Measurements from ENCODE around the gene ASS1.

The ASS1 gene

DNA sequence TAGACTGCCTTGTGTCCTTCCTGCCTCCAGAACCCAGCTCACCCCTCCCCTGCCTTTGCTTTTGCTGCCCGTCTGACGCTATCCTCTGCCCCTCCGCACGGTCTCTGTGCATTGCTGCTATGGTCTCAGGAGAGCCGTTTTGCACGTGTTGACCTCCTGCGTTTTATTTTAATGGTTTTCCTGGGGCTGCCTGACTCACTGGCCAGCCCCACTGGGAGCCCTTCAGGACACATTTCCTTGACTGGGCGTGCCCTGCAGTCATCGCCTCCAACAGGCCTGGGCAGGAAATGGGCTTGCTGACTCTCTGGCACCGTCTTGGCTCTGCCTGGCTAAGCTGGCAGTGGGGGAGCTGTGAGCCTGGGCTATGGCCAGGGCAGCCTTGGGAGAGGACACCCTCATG is 17.9 kb upstream of the ASS1 start:
- H3K4me3 ChIP-seq (ENCODE audit: insufficient read depth in 1 of 2, low read depth in 1 of 2, low read length in 2 of 2) = no peak overlapping the region
- H2AFZ ChIP-seq (ENCODE audit: low read depth, low read length) = no peak overlapping the region
- no peak overlapping the region for H2BK12ac ChIP-seq (ENCODE audit: low read length in 2 of 2)
- H2BK15ac ChIP-seq (ENCODE audit: low read depth, poor library complexity, severe bottlenecking) = no peak overlapping the region
- peak overlapping the region; percentile 79 for H4K8ac ChIP-seq (ENCODE audit: low read length)
- no peak overlapping the region for H3K14ac ChIP-seq (ENCODE audit: low read length in 2 of 2)
- no peak overlapping the region for H3K4ac ChIP-seq (ENCODE audit: low read depth in 1 of 2, low read length in 2 of 2)
- peaks cover 3% of the 10 kb centered on the region for H3K9me3 ChIP-seq (ENCODE audit: control insufficient read depth, low read length)
- no peaks in the 10 kb centered on the region for H3K36me3 ChIP-seq (ENCODE audit: control insufficient read depth in 1 of 2, insufficient read depth in 2 of 2, low read depth in 1 of 2, low read length in 2 of 2)
- WGBS = 5% methylated on average over 10 of the region's 10 CpGs
- H3K27me3 ChIP-seq (ENCODE audit: control insufficient read depth in 1 of 2, insufficient read depth in 1 of 2, low read length in 2 of 2) = peaks cover 0 to 36% of the 10 kb centered on the region in 2 experiments
- H3K18ac ChIP-seq (ENCODE audit: low read depth in 1 of 2, low read length in 2 of 2) = peak overlapping the region; percentile 16 to 52
- no peak overlapping the region for H2BK5ac ChIP-seq (ENCODE audit: low read depth, low read length, poor library complexity, severe bottlenecking)
- no peak overlapping the region for H2BK120ac ChIP-seq (ENCODE audit: low read depth, low read length)
- H3K79me1 ChIP-seq (replicated peaks; ENCODE audit: low read length, poor library complexity, severe bottlenecking) = no peaks in the 10 kb centered on the region
- H4K91ac ChIP-seq (ENCODE audit: low read length) = peak overlapping the region; percentile 79
- H2AK5ac ChIP-seq (ENCODE audit: low read length, severe bottlenecking) = no peak overlapping the region
- H3K4me2 ChIP-seq (ENCODE audit: low read length, poor library complexity, severe bottlenecking) = no peak overlapping the region
- no peak overlapping the region for H3K23ac ChIP-seq (ENCODE audit: low read length in 2 of 2)
- H3K4me1 ChIP-seq (ENCODE audit: control insufficient read depth, insufficient read depth, low read depth, low read length) = peaks cover 38% of the 10 kb centered on the region
- H3K9ac ChIP-seq (ENCODE audit: low read length) = no peak overlapping the region
- DNase-seq = peak; percentile 81
- H3K27ac ChIP-seq (ENCODE audit: low read length, poor library complexity, severe bottlenecking) = peak overlapping the region; percentile 2

DNA sequence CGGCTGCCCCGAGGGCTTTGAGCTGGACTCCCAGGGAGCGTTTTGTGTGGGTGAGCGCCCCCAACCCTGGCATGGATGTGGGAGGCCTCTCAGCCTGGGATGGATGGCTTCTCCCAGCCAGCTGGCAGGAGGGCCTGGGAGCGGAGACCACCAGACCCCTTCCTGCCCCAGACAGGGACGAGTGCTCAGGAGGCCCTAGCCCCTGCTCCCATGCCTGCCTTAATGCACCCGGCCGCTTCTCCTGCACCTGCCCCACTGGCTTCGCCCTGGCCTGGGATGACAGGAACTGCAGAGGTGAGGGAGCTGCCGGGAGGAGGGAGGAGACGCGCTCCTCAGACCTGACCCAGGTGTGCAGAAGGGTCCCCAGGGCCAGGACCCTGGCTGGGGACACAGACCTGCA is 17.4 kb upstream of the ASS1 start:
- Histone ChIP-seq H2BK15ac (ENCODE audit: low read depth, poor library complexity, severe bottlenecking) (peak overlapping the region; percentile 6), H3K9me3 (ENCODE audit: control insufficient read depth, low read length) (peaks cover 3% of the 10 kb centered on the region), H3K4me1 (ENCODE audit: control insufficient read depth, insufficient read depth, low read depth, low read length) (peaks cover 34% of the 10 kb centered on the region), H2BK12ac (ENCODE audit: low read length in 2 of 2) (no peak overlapping the region), H3K27me3 (ENCODE audit: control insufficient read depth in 1 of 2, insufficient read depth in 1 of 2, low read length in 2 of 2) (peaks cover 0 to 32% of the 10 kb centered on the region in 2 experiments), H3K79me1 (replicated peaks; ENCODE audit: low read length, poor library complexity, severe bottlenecking) (no peaks in the 10 kb centered on the region), H3K4me3 (ENCODE audit: insufficient read depth in 1 of 2, low read depth in 1 of 2, low read length in 2 of 2) (no peak overlapping the region), H2BK120ac (ENCODE audit: low read depth, low read length) (no peak overlapping the region), H2AFZ (ENCODE audit: low read depth, low read length) (no peak overlapping the region), H3K23ac (ENCODE audit: low read length in 2 of 2) (no peak overlapping the region), H3K14ac (ENCODE audit: low read length in 2 of 2) (peak overlapping the region in 1 of 2 experiments; percentile 14), H4K91ac (ENCODE audit: low read length) (peak overlapping the region; percentile 79), H3K18ac (ENCODE audit: low read depth in 1 of 2, low read length in 2 of 2) (peak overlapping the region; percentile 28 to 52), H4K8ac (ENCODE audit: low read length) (peak overlapping the region; percentile 79), H3K9ac (ENCODE audit: low read length) (no peak overlapping the region), H3K36me3 (ENCODE audit: control insufficient read depth in 1 of 2, insufficient read depth in 2 of 2, low read depth in 1 of 2, low read length in 2 of 2) (no peaks in the 10 kb centered on the region), H3K4me2 (ENCODE audit: low read length, poor library complexity, severe bottlenecking) (no peak overlapping the region), H2AK5ac (ENCODE audit: low read length, severe bottlenecking) (peak overlapping the region; percentile 11), H3K4ac (ENCODE audit: low read depth in 1 of 2, low read length in 2 of 2) (peak overlapping the region in 1 of 2 experiments; percentile 24), H3K27ac (ENCODE audit: low read length, poor library complexity, severe bottlenecking) (peak overlapping the region; percentile 2), H2BK5ac (ENCODE audit: low read depth, low read length, poor library complexity, severe bottlenecking) (no peak overlapping the region)
- no peak for DNase-seq
- WGBS = 94% methylated on average over 12 of the region's 12 CpGs

DNA sequence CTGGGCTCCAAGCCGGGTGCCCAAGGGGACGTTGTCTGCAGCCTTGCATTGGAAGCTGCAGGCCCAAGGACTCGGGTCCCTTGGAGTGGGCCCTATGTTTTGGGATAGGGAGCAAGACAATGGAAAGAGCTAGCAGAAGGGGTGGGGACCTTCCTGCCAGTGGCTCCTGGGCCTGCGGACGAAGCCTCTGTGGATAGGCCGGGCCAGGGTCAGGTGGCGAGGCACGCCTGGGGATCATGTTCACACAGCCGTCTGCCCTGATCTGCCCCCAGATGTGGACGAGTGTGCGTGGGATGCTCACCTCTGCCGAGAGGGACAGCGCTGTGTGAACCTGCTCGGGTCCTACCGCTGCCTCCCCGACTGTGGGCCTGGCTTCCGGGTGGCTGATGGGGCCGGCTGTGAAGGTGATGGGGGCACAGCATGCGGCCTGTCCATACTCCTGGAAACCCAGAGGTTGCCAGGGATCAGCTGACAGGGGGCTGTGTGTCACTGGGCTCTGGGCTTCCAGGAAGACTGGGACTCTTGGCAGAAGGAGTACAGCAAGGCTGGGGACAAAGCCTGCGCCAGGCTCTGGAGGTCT is 16.6 kb upstream of the ASS1 start:
- Histone ChIP-seq H3K4me1 (ENCODE audit: control insufficient read depth, insufficient read depth, low read depth, low read length) (peaks cover 35% of the 10 kb centered on the region), H3K4me3 (ENCODE audit: insufficient read depth in 1 of 2, low read depth in 1 of 2, low read length in 2 of 2) (no peak overlapping the region), H2AK5ac (ENCODE audit: low read length, severe bottlenecking) (no peak overlapping the region), H2BK12ac (ENCODE audit: low read length in 2 of 2) (no peak overlapping the region), H3K4ac (ENCODE audit: low read depth in 1 of 2, low read length in 2 of 2) (no peak overlapping the region), H3K27ac (ENCODE audit: low read length, poor library complexity, severe bottlenecking) (no peak overlapping the region), H2BK15ac (ENCODE audit: low read depth, poor library complexity, severe bottlenecking) (no peak overlapping the region), H4K8ac (ENCODE audit: low read length) (no peak overlapping the region), H3K9me3 (ENCODE audit: control insufficient read depth, low read length) (peaks cover 3% of the 10 kb centered on the region), H3K9ac (ENCODE audit: low read length) (no peak overlapping the region), H3K27me3 (ENCODE audit: control insufficient read depth in 1 of 2, insufficient read depth in 1 of 2, low read length in 2 of 2) (peaks cover 0 to 31% of the 10 kb centered on the region in 2 experiments), H3K18ac (ENCODE audit: low read depth in 1 of 2, low read length in 2 of 2) (no peak overlapping the region), H2AFZ (ENCODE audit: low read depth, low read length) (no peak overlapping the region), H3K4me2 (ENCODE audit: low read length, poor library complexity, severe bottlenecking) (no peak overlapping the region), H4K91ac (ENCODE audit: low read length) (peak overlapping the region; percentile 34), H3K79me1 (replicated peaks; ENCODE audit: low read length, poor library complexity, severe bottlenecking) (no peaks in the 10 kb centered on the region), H3K36me3 (ENCODE audit: control insufficient read depth in 1 of 2, insufficient read depth in 2 of 2, low read depth in 1 of 2, low read length in 2 of 2) (no peaks in the 10 kb centered on the region), H2BK120ac (ENCODE audit: low read depth, low read length) (no peak overlapping the region), H3K14ac (ENCODE audit: low read length in 2 of 2) (no peak overlapping the region), H3K23ac (ENCODE audit: low read length in 2 of 2) (no peak overlapping the region), H2BK5ac (ENCODE audit: low read depth, low read length, poor library complexity, severe bottlenecking) (no peak overlapping the region)
- DNase-seq = no peak
- 94% methylated on average over 20 of the region's 20 CpGs for WGBS

DNA sequence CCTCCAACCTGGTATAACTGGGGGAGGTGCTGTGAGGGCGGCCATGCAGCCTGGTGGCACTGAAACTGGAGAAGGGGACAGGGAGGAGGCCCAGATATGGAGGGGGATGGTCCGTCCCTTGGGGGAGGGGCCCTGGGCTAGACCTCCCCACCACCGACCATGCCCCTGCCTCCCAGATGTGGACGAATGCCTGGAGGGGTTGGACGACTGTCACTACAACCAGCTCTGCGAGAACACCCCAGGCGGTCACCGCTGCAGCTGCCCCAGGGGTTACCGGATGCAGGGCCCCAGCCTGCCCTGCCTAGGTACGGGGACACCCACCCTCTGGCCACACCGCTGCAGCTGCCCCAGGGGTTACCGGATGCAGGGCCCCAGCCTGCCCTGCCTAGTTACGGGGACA is 15.4 kb upstream of the ASS1 start:
- Histone ChIP-seq H2AFZ (ENCODE audit: low read depth, low read length) (no peak overlapping the region), H3K9ac (ENCODE audit: low read length) (no peak overlapping the region), H3K23ac (ENCODE audit: low read length in 2 of 2) (no peak overlapping the region), H3K4me1 (ENCODE audit: control insufficient read depth, insufficient read depth, low read depth, low read length) (peaks cover 38% of the 10 kb centered on the region), H3K18ac (ENCODE audit: low read depth in 1 of 2, low read length in 2 of 2) (no peak overlapping the region), H2AK5ac (ENCODE audit: low read length, severe bottlenecking) (no peak overlapping the region), H2BK120ac (ENCODE audit: low read depth, low read length) (no peak overlapping the region), H3K9me3 (ENCODE audit: control insufficient read depth, low read length) (peaks cover 3% of the 10 kb centered on the region), H2BK5ac (ENCODE audit: low read depth, low read length, poor library complexity, severe bottlenecking) (no peak overlapping the region), H3K4me3 (ENCODE audit: insufficient read depth in 1 of 2, low read depth in 1 of 2, low read length in 2 of 2) (no peak overlapping the region), H2BK12ac (ENCODE audit: low read length in 2 of 2) (no peak overlapping the region), H3K27me3 (ENCODE audit: control insufficient read depth in 1 of 2, insufficient read depth in 1 of 2, low read length in 2 of 2) (peaks cover 0 to 32% of the 10 kb centered on the region in 2 experiments), H4K91ac (ENCODE audit: low read length) (no peak overlapping the region), H3K36me3 (ENCODE audit: control insufficient read depth in 1 of 2, insufficient read depth in 2 of 2, low read depth in 1 of 2, low read length in 2 of 2) (peaks cover 0 to 4% of the 10 kb centered on the region in 2 experiments), H2BK15ac (ENCODE audit: low read depth, poor library complexity, severe bottlenecking) (peak overlapping the region; percentile 2), H3K4ac (ENCODE audit: low read depth in 1 of 2, low read length in 2 of 2) (no peak overlapping the region), H3K4me2 (ENCODE audit: low read length, poor library complexity, severe bottlenecking) (no peak overlapping the region), H3K14ac (ENCODE audit: low read length in 2 of 2) (no peak overlapping the region), H3K27ac (ENCODE audit: low read length, poor library complexity, severe bottlenecking) (no peak overlapping the region), H3K79me1 (replicated peaks; ENCODE audit: low read length, poor library complexity, severe bottlenecking) (no peaks in the 10 kb centered on the region), H4K8ac (ENCODE audit: low read length) (no peak overlapping the region)
- WGBS = 94% methylated on average over 13 of the region's 13 CpGs
- no peak for DNase-seq
